HCT116 (cell line): ENCODE results near the gene HTR1E.

ENCODE experiments used
- CEBPB ChIP-seq: IDR thresholded peaks from 2 replicates; pipeline ENCODE4 v1.6.1; 2012; ENCODE audit warnings: low read depth
- EGR1 ChIP-seq: IDR thresholded peaks from 2 replicates; pipeline ENCODE4 v1.6.1; 2012; ENCODE audit warnings: low read depth
- EZH2phosphoT487 ChIP-seq: fragments of 200-600 bp; IDR thresholded peaks from 2 replicates; pipeline ENCODE4 v1.6.1; 2018; ENCODE audit warnings: antibody characterized with exemption, borderline replicate concordance
- POLR2A ChIP-seq: IDR thresholded peaks from 2 replicates; pipeline ENCODE4 v1.7.0; 2011; ENCODE audit warnings: borderline replicate concordance; ENCODE audit not compliant: insufficient read depth, insufficient read length; ENCODE audit errors: extremely low read depth
- SIN3A ChIP-seq: IDR thresholded peaks from 2 replicates; pipeline ENCODE4 v1.6.1; 2012; ENCODE audit warnings: low read depth
- YY1 ChIP-seq: IDR thresholded peaks from 2 replicates; pipeline ENCODE4 v1.6.1; 2011; ENCODE audit warnings: low read length, low read depth, moderate library complexity, mild to moderate bottlenecking; ENCODE audit not compliant: insufficient replicate concordance; ENCODE audit errors: extremely low read depth
- ZNF274 ChIP-seq: fragments of 200-500 bp; sonication (Bioruptor generic); IDR thresholded peaks from 2 replicates; pipeline ENCODE4 v1.6.1; 2014; ENCODE audit warnings: mild to moderate bottlenecking, low read depth, low read length, inconsistent platforms
- TF ChIP-seq, protein P1 (sequence below): IDR thresholded peaks from 2 replicates; pipeline ENCODE4 v1.6.1; 2012
- TF ChIP-seq, protein P2 (sequence below), 3 experiments: fragments of 200-600 bp in 1 of 3; sonication (generic) in 1 of 3; IDR thresholded peaks in 2 of 3; conservative IDR thresholded peaks in 1 of 3; 2 replicates each; pipeline ENCODE4 v1.5.1; 2012 to 2017; ENCODE audit warnings: low read depth in 2 of 3, low read length in 2 of 3, antibody characterized with exemption in 1 of 3, borderline replicate concordance in 1 of 3, control low read depth in 1 of 3, mild to moderate bottlenecking in 1 of 3, mixed read lengths in 1 of 3, mixed run types in 1 of 3, moderate library complexity in 1 of 3; ENCODE audit not compliant: insufficient read depth in 1 of 3

DNA sequence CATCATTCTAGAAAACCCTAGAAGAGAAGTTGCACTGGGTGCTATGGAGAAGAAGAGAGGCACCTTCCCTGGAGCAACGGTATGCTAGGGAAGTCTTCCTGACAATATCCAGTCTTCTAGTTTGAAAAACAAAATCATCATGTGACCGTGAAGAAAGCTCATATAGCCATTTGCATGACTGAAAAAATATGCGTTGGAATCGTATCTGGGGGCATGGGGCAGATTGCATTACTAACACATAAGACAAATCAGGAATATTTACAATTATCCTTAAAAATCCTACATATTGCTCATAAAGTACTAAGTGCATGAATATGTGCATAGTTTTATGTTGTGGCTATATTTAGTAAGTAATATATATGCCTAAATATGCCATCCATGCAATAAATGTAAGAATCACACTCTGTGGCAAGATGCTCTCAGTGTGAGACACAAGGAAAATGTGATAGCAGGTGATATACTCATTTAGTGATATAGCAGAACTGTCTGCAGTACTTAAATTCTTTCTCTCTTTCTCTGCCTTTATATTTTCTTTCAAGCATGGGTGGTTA, 26.8 kb downstream of the HTR1E start:
- TF ChIP-seq, protein P1, sequence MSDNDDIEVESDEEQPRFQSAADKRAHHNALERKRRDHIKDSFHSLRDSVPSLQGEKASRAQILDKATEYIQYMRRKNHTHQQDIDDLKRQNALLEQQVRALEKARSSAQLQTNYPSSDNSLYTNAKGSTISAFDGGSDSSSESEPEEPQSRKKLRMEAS: no peak
- TF ChIP-seq YY1: no peak
- TF ChIP-seq SIN3A: no peak
- TF ChIP-seq, protein P2, sequence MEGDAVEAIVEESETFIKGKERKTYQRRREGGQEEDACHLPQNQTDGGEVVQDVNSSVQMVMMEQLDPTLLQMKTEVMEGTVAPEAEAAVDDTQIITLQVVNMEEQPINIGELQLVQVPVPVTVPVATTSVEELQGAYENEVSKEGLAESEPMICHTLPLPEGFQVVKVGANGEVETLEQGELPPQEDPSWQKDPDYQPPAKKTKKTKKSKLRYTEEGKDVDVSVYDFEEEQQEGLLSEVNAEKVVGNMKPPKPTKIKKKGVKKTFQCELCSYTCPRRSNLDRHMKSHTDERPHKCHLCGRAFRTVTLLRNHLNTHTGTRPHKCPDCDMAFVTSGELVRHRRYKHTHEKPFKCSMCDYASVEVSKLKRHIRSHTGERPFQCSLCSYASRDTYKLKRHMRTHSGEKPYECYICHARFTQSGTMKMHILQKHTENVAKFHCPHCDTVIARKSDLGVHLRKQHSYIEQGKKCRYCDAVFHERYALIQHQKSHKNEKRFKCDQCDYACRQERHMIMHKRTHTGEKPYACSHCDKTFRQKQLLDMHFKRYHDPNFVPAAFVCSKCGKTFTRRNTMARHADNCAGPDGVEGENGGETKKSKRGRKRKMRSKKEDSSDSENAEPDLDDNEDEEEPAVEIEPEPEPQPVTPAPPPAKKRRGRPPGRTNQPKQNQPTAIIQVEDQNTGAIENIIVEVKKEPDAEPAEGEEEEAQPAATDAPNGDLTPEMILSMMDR (IDR thresholded peaks at IDR 0.05 in 2 of 3, conservative IDR thresholded peaks at IDR 0.05 in 1 of 3; ENCODE audit: borderline replicate concordance in 1 of 3, insufficient read depth in 1 of 3, low read depth in 2 of 3, low read length in 2 of 3): no peak
- no peak for TF ChIP-seq ZNF274
- TF ChIP-seq EGR1: no peak
- no peak for TF ChIP-seq POLR2A
- TF ChIP-seq CEBPB: no peak
- no peak for TF ChIP-seq EZH2phosphoT487
